ENCODE data around the gene TIGD1.

The TIGD1 gene

DNA sequence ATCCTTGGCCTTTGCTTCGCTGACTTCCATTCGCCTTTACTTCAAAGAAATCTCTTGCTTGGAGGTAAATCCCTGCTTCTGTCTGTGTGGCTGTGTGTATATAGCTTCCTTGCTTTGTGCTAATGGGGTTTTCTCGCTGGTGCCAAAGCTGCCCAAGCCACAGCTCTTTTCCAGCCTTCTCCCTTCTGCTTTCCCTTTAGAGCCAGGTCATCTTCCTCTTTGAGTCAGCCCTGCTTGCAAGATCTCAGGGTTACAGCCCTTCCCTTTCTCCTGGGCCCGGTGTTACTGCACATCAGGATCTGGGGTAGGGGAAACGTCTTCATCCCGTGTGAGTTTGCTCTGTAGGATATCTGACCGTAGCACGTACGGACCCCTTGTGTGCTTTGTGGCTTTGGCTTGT lies 19.2 kb upstream of the TIGD1 start:
- DNase-seq, result no peak

DNA sequence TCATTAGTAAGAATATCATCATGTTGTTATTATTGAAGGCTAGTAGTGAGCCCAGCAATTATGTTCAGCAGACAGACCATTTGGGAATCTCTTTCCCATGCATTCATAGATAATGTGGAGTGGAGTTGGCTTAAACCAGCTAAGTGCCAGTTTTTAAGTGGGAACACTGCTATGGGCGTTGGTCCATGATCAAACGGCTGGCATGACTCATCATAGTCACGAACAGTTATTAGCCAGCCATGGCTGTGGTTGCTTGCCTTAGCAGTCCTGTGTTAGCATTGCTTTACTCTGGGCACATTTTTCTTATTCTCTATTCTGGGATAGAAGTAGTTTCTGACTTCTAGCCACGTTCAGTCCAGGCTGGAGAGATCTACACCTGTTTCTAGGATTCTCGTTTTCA lies 17.8 kb upstream of the TIGD1 start:
- DNase-seq, result no peak

DNA sequence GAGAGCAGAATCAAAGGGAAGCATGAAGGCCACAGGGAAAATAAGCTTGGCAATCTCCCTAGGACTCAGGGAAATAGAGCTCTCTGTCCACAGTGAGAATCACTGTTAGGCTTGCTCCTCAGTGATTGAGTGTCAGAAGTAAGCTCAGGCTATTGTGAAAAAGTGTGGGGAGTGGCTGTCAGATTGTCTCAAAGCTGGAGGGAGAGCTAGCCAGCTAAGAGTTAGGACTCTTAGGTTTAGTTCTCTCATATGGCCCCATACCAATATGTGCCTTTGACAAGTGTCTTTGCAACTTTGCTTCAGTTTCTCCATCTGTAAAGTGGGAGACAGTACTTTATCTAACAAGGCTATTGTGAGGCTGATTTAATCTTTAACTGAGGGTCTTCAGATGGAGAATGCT lies 17.4 kb upstream of the TIGD1 start:
- DNase-seq, result no peak

DNA sequence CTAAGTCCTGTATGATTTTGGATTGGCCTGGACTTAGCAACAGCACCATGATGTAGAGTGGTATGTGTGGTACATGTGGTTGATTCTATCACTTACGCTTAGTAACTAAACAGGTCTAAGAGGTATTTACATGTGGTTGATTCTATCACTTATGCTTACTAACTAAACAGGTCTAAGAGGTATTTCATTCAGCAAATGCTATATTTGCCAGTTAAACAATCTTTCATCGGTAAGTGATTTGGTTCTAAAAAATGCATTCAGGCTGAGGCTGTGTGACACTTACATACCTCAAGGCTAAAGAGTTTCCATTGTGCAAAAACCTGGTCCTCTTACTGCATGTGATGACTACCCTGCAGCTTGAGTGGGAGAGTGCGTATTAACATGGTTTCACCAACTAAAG lies 13.2 kb upstream of the TIGD1 start:
- DNase-seq, result no peak

DNA sequence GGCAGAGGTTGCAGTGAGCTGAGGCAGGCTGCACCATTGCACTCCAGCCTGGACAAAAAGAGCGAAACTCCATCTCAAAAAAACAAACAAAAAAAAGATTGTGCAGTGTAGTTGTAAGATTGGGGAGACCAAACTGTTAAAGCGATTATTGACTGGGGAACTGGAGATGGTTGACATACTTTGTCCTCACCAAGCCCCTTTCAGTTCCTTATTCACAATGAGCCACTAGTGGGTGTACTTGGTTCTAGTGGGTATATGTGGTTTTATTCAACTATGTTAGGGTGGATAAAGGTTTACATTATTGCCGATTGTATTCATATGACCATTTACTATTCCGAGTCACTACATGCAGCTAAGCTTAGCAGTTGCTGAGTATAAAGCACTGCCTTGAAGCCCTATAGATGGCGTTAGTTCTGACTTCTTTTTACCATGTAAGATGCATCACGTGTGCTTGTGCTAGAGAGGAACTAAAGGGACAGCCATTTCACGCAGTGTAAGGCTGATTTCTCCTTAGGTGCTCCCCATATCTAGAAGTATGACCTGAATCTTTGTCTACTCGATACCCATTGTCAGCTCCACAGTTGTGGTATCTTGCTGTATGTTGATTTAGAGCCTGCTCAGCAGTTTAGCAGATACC lies 12.3 kb upstream of the TIGD1 start:
- DNase-seq, result no peak

DNA sequence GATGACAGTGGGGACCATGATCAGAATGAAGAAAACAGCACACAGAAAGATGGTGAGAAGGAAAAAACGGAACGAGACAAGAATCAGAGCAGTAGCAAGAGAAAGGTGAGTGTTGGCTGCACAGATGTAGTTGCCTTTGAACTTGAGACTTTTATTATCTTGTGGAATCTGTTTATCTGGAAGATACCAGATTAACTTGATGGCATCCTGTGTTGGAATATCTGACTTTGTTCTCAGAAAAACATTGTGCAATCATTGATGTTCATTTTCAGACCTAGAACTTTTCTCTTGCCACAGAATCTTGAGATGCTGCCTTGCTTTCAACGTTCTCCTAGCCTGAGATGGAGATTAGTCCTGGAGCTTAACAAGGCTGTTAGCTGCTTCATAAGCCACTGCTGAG lies 6.1 kb upstream of the TIGD1 start:
- DNase-seq, result no peak

DNA sequence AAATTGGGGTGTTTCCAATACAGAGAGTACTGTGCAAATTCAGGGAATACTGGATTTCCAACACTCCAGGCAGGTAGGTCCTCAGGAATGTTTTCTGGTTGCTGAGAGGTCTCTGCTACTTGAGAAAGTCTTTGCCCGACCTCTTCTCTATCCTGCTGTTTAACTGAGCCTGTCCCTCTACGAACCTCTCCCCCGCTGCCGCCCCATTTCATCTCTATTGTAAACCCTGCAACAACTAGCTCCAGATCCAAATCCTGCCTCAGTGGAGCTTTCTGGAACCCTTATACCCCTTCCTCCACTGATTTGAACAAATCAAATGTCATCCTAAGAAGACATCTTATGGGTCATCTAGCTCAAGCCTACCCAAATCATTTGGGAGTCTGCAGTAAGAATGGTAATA lies 1.4 kb upstream of the TIGD1 start:
- no peak for DNase-seq

DNA sequence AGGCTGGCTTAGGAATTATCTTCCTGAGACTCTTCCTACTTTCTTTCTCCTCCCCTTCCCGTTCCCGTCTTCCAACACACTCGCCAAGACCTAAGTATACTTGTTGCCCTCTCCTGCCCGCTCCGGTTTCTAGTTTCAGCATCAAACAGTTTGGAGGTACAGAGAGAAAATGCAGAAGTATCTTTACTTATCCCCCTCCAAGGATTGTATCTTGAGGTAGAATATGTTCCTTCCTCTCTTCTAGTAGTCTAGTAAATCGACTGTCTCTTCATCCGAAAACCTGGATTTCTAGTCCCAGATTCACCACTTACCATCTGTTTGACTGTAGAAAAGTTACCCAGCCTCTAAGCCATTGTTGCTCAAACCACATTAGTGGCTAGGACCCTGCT lies 887 bp upstream of the TIGD1 start:
- DNase-seq, result no peak

DNA sequence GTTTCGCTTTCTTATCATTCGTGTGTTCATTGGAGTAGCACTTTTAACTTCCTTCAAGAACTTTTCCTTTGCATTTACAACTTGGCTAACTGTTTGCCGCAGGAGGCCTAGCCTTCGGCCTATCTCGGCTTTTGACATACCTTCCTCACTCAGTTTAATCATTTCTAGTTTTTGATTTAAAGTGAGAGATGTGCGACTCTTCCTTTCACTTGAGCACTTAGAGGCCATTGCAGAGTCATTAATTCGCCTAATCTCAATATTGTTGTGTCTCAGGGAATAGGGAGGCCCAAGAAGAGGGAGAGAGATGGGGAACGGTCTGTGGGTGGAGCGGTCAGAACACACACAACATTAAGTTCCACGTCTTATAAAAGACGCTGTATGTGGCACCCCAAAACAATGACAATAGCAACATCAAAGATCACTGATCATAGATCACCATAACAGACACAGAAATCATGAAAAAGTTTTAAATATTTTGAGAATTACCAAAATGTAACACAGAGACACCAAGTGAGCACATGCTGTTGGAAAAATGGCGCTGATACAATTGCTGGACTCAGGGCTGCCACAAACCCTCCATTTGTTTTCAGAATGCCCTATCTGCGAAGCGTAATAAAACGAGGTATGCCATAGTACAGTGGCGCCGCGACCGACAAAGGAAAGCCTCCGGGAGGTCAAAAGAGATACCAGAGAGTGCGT lies 553 bp downstream of the TIGD1 start:
- no peak for DNase-seq

DNA sequence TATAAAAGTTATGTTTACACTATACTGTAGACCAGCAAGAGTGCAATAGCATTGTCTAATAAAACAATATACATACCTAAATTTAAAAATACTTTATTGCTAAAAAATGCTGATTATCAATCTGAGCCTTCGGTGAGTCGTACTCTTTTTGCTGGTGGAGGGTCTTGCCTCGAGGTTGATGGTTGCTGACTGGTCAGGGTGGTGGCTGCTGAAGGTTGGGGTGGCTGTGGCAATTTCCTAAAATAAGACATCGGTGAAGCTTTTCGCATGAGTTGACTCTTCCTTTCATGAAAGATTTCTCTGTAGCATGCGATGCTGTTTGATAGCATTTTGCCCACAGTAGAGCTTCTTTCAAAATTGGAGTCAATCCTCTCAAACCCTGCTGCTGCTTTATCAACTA lies 2.4 kb downstream of the TIGD1 start:
- no peak for DNase-seq

DNA sequence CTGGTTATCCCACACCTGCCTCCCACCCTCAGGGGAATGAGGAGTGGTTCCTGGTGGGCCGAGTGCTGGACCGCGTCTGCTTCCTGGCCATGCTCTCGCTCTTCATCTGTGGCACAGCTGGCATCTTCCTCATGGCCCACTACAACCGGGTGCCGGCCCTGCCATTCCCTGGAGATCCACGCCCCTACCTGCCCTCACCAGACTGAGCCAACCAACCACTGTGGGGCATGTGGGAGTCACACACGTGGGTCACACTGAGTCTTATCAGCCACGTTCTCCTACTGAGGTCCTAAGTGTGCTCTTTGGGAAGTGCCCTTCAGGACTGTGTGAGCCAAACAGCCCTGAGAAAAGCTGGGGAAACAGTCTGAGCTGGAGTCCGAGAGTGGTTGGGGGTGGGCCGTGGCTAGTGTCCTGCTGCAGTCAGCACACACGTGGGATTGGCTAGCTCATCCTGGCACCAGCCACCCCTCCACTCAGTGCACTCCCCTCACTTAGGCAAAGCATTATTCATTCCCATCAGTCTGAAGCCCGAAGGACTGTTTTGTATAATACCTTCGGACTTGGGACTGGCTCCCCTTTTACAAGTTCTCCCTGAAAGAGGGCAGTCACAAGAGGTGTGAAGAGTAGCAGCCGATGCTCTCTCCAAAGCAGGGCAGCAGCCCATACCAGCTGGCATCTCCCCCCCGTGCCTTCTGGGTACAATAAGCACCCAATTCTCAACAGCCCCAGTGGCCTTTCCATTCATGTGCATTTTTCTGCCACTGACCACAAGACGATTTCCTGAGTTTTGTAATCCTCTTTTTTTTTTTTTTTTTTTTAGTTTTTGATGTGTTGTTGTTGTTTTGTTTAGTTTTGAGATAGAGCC lies 4.6 kb downstream of the TIGD1 start:
- no peak for DNase-seq

DNA sequence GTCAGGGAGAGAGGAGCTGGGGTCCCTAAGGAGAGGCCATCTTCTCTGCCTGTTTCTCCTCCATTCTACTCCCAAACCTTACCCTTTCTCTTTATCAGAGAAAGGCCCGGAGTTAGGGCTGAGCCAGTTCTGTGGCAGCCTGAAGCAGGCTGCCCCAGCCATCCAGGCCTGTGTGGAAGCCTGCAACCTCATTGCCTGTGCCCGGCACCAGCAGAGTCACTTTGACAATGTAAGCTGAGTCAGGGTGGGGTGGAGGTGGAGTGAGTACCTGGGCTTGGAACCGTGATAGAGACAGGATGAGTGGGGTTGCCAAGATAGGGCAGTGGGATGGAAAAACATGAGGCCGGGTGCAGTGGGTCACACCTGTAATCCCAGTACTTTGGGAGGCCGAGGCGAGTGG lies 5.7 kb downstream of the TIGD1 start:
- DNase-seq, result no peak

DNA sequence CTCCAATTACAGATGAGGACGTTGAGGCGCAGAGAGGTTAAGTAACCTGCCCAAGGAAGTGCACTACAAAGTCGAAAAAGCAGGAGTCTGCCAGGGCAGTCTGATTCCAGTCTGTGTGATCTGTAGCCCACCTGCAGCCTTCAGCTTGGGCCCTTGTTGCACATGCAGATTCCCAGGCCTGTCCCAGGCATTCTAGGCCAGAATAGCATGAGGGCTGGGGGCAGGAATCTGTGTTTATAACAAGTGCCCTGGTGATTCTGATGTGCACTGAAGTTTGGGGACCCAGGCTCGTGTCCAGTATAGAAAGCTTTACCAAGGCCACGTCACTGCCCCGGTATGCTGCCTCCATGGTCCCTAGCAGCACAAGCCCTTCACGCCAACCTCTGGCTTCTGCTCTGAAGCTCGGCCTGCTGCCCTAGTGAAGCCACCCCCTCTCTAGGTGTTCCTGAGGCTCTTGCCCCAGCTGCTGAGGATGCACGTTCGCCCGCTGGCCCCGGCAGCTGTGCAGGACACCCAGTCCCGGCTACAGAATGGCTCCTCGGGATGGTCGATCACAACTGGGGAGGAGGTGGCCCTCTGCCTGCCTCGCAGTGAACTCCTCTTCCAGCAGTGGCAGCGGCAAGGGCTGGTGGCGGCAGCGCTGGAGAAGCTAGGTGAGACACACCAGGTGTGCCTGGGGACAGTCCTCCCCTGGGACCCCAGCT lies 6.3 kb downstream of the TIGD1 start:
- DNase-seq, result no peak

DNA sequence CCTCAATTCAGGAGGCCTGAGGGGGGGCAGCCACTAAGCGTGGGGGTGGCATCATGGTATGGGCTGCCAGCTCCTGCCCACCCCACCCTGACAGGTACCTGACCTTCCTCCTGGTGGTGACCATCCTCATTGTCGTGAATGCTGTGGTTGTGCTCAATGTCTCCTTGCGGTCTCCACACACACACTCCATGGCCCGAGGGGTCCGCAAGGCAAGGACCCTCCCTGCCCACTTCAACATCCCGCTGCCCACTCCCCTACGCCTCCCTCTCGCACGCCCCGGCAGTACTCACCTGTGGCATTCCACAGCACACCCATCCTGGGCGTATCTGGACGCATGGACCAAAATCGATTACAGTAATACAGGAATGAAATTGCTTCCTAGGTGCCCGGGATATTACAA lies 6.9 kb downstream of the TIGD1 start:
- DNase-seq, result no peak

DNA sequence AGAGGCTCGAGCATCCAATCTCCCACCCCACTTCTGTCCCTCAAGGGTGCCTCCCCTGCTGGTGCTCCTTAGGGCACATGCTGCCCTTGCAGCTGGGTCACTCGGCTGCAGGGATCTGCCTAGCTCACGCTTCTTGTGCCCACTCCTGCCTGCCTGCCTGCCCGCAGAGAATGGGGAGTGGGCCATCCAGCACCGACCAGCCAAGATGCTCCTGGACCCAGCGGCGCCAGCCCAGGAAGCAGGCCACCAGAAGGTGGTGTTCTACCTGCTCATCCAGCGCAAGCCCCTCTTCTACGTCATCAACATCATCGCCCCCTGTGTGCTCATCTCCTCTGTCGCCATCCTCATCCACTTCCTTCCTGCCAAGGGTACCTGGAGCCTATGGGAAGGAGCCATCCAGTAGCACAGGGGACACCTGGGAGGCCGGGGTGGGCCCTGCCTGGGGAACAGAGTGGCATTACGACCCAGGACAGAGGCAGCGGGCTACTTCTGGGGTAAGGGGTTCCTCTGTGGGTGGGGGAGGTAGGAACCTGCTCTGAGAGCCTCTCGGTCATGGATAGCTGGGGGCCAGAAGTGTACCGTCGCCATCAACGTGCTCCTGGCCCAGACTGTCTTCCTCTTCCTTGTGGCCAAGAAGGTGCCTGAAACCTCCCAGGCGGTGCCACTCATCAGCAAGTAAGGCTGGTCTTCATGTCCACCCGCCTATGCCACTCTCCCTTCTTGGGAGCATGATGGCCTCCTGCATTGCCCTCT lies 7.5 kb downstream of the TIGD1 start:
- DNase-seq, result no peak

DNA sequence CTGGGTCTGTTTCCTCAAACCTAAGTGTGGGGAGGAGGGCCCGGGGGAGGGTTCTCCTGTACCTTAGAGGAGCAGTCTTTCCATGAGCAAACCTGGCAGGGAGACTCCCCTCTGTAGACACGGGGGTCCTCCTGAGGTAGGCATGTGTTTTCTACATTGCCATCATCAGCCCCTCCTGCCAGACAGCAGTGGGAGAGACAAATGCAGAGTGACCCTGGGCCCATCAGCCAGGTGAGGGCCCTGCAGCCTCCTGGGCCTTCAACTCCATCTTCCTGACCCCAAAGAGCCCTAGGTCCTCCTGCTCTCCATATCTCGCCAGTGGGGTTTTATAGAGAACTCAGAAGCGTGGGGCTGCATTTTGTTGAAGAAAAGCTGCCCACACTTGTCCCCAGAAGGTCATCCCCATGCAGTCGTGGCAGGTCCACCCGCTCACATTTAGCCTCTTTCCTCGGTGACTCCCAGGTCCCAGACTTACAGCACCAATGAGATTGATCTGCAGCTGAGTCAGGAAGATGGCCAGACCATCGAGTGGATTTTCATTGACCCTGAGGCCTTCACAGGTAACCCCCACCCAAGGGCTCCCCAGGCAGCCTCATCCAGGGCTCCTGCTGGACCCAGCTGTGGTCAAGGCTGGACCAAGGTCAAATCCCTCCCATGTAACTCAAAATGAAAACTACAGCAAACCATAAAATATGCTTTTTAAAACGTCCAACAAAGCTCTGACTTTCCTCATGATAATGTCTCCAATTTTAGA lies 8.2 kb downstream of the TIGD1 start:
- no peak for DNase-seq

DNA sequence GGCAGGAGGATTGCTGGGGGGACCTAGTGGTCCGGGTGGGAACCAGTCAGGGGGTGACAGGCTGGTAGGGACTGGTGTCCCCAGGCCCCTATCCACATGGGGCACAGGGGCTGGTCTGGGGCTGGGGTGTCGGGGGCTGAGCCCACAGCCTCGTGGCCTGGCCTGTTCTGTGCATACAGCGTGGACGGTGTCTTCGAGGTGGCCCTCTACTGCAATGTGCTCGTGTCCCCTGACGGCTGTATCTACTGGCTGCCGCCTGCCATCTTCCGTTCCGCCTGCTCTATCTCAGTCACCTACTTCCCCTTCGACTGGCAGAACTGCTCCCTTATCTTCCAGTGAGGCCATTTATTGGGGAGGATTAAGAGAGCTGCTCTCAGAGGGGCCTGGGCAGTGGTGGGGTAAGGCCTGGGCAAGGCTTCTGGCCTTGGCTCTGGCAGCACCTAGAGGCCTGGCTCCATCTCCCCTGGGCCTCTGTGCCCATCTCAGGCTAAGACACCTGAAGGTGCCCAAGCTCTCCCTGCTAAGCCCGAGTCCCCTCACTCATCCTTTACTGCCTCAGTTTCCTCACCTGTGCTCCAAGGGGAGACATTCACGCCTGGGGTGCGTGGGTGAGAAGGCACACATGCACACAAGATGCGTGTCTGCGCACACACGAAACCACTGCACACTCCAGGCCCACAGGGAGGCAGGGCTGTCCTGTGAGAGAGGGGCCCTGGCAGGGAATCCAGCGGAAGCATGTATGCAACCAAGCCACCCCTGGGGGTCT lies 9.0 kb downstream of the TIGD1 start:
- no peak for DNase-seq

DNA sequence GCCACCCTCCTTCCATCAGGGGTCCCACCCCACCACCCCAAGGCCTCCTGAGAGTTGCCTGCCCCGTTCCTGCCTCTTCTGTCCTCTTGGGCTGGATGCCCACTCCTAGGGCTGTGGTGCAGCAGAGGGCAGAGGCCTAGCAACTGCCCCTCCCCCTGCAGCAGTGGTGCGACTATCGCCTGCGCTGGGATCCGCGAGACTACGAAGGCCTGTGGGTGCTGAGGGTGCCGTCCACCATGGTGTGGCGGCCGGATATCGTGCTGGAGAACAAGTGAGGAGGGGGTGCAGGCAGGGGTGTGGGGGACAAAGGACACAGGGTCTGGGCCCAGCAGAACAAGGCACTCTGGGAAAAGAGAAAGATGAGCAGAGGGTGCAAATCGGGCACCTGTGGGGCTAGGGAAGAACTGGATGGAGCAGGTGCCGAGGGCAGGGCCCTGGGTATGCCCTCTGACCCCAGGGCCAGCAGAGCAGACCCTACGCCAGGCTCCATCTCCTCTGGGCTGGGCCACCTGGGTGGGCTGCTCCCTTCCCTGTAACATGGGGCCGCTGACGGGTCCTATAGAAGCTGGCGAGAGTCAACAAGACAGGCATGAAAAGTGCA lies 9.8 kb downstream of the TIGD1 start:
- DNase-seq, result no peak

DNA sequence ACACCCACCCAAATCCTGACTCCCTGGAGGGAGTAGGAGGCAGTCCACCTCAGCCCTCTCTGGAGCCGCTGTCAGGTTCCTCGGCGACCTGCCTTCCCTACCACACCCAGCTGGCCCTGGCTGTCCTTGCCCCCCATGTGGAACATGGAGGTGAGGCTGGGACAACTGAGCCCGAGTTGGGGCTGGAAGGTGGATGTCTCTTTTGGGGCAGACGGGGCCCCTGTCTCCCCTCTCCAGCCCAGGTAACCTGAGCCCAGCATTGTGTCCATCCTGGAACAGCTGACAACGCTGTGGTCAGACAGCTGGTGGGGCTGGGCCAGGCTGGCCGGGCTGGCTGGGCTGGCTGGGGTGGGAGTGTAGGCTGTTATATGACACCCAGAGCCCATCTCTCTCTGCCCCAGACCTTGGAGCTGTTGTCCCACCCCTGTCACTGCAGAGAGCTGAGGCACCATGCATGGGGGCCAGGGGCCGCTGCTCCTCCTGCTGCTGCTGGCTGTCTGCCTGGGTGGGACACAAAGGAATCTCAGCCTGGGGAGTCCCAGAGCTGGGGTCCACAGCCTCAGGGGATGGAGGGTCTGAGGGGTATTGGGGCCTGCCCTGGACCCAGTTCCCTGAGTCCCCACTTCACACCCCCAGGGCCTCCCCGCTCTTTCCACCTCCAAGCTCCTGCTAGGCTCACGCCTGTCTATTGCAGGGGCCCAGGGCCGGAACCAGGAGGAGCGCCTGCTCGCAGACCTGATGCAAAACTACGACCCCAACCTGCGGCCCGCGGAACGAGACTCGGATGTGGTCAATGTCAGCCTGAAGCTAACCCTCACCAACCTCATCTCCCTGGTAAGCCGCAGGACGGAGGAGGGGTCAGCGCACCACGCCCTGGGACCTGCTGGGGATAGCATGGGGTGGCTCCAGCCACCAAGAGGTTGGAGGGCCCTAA lies 10.8 kb downstream of the TIGD1 start, which contains the start of gene CHRNG:
TSS of gene CHRNG (plus strand) at position 395 of the 934 bp plus-strand sequence. CDS start at position 451, 56 bp downstream.
- no peak for DNase-seq
